ENCODE results near the gene ETV3L. TPM values are rescaled to one million over a fixed set of nuclear protein-coding genes. Genes with fewer than 3 reads are reported as not detected.
"Not testable (repeated sequence)": the region's sequence is repeated elsewhere in the genome, so short reads cannot be mapped to it uniquely, and the experiment has no call there.

ETV3L gene
- total and polyA plus RNA-seq, 2 donors (not counting 1 experiment from before 2014, with no cell fraction given): not detected

- H3K9ac ChIP-seq (ENCODE audit: insufficient read depth, low read length): no peak overlapping the region
- H3K4me3 ChIP-seq (replicated peaks in 1 of 4; ENCODE audit: control extremely low read depth in 1 of 4, insufficient read depth in 1 of 4, low read depth in 3 of 4, low read length in 4 of 4): no peak overlapping the region
- H3K79me2 ChIP-seq (ENCODE audit: control insufficient read depth, insufficient read depth, low read length): no peaks in the 10 kb centered on the region
- H3K4me2 ChIP-seq (ENCODE audit: extremely low read depth, insufficient read depth, low read length): no peak overlapping the region
- DNase-seq (ENCODE audit: low read depth in 2 of 2): no peak
- H2AFZ ChIP-seq (ENCODE audit: low read length): no peak overlapping the region
- no peaks in the 10 kb centered on the region for H3K9me3 ChIP-seq (ENCODE audit: control insufficient read depth, insufficient read depth, low read depth, low read length)
- no peaks in the 10 kb centered on the region for H3K36me3 ChIP-seq (ENCODE audit: control insufficient read depth, insufficient read depth, low read length)
- H4K20me1 ChIP-seq (ENCODE audit: control insufficient read depth, extremely low read depth, insufficient read depth, low read length): no peaks in the 10 kb centered on the region
- peaks cover 10% of the 10 kb centered on the region for H3K27me3 ChIP-seq (ENCODE audit: control insufficient read depth, insufficient read depth, low read length)
- no peak overlapping the region for H3K27ac ChIP-seq (ENCODE audit: insufficient read depth, low read length)
- no peaks in the 10 kb centered on the region for H3K4me1 ChIP-seq (ENCODE audit: control insufficient read depth, extremely low read depth, insufficient read depth, low read length)
- TF ChIP-seq CTCF (conservative IDR thresholded peaks at IDR 0.05 in 1 of 2, IDR thresholded peaks at IDR 0.05 in 1 of 2; ENCODE audit: low read depth in 1 of 2, low read length in 2 of 2) (no peak), EZH2 (IDR thresholded peaks at IDR 0.05; ENCODE audit: low read length, missing control alignments) (no peak)
Measured at GRCh38 chr1:157056269-157056668, 43.3 kb downstream of the ETV3L start.

- H4K20me1 ChIP-seq (ENCODE audit: control insufficient read depth, extremely low read depth, insufficient read depth, low read length); H3K27ac ChIP-seq (ENCODE audit: insufficient read depth, low read length); H3K9me3 ChIP-seq (ENCODE audit: control insufficient read depth, insufficient read depth, low read depth, low read length); H3K4me3 ChIP-seq (replicated peaks in 1 of 4; ENCODE audit: control extremely low read depth in 1 of 4, insufficient read depth in 1 of 4, low read depth in 3 of 4, low read length in 4 of 4); H3K4me2 ChIP-seq (ENCODE audit: extremely low read depth, insufficient read depth, low read length); H3K4me1 ChIP-seq (ENCODE audit: control insufficient read depth, extremely low read depth, insufficient read depth, low read length); H2AFZ ChIP-seq (ENCODE audit: low read length); H3K79me2 ChIP-seq (ENCODE audit: control insufficient read depth, insufficient read depth, low read length); H3K36me3 ChIP-seq (ENCODE audit: control insufficient read depth, insufficient read depth, low read length); DNase-seq (ENCODE audit: low read depth in 2 of 2); H3K9ac ChIP-seq (ENCODE audit: insufficient read depth, low read length): not testable (repeated sequence)
- H3K27me3 ChIP-seq (ENCODE audit: control insufficient read depth, insufficient read depth, low read length): peaks cover 13% of the 10 kb centered on the region
Measured at GRCh38 chr1:157055729-157056128, 43.9 kb downstream of the ETV3L start.

GRCh38 chr1:157050836-157051235 lies 48.8 kb downstream of the ETV3L start:
- H3K9ac ChIP-seq (ENCODE audit: insufficient read depth, low read length): no peak overlapping the region
- H3K79me2 ChIP-seq (ENCODE audit: control insufficient read depth, insufficient read depth, low read length): no peaks in the 10 kb centered on the region
- H3K4me3 ChIP-seq (replicated peaks in 1 of 4; ENCODE audit: control extremely low read depth in 1 of 4, insufficient read depth in 1 of 4, low read depth in 3 of 4, low read length in 4 of 4): no peak overlapping the region
- H3K27me3 ChIP-seq (ENCODE audit: control insufficient read depth, insufficient read depth, low read length): peaks cover 5% of the 10 kb centered on the region
- H3K4me1 ChIP-seq (ENCODE audit: control insufficient read depth, extremely low read depth, insufficient read depth, low read length): no peaks in the 10 kb centered on the region
- H4K20me1 ChIP-seq (ENCODE audit: control insufficient read depth, extremely low read depth, insufficient read depth, low read length): no peaks in the 10 kb centered on the region
- TF ChIP-seq CTCF (conservative IDR thresholded peaks at IDR 0.05 in 1 of 2, IDR thresholded peaks at IDR 0.05 in 1 of 2; ENCODE audit: low read depth in 1 of 2, low read length in 2 of 2) (no peak), EZH2 (IDR thresholded peaks at IDR 0.05; ENCODE audit: low read length, missing control alignments) (no peak)
- no peak overlapping the region for H3K4me2 ChIP-seq (ENCODE audit: extremely low read depth, insufficient read depth, low read length)
- no peak for DNase-seq (ENCODE audit: low read depth in 2 of 2)
- H3K9me3 ChIP-seq (ENCODE audit: control insufficient read depth, insufficient read depth, low read depth, low read length): no peaks in the 10 kb centered on the region
- no peak overlapping the region for H2AFZ ChIP-seq (ENCODE audit: low read length)
- no peaks in the 10 kb centered on the region for H3K36me3 ChIP-seq (ENCODE audit: control insufficient read depth, insufficient read depth, low read length)
- no peak overlapping the region for H3K27ac ChIP-seq (ENCODE audit: insufficient read depth, low read length)
